Astrocyte (in vitro differentiated cells and primary cell): ENCODE data around the gene LRRIQ1. TPM values are rescaled to one million over a fixed set of nuclear protein-coding genes. Genes with fewer than 3 reads are reported as not detected.

ENCODE experiments used
- DNase-seq: peaks from one replicate; pipeline ENCODE4 v3.0.0-alpha.2; 2010; ENCODE audit warnings: low read depth
- FAIRE-seq: peaks from 2 replicates; lab custom pipeline; 2011; peaks lifted over from hg19 to GRCh38; lab: Jason Lieb, UNC
- H2AFZ ChIP-seq: 2 replicates; pipeline ENCODE4 v1.6.0; 2012; ENCODE audit warnings: low read depth, low read length, inconsistent platforms
- H3K27ac ChIP-seq: 2 replicates; pipeline ENCODE4 v1.5.1; 2011; ENCODE audit warnings: low read depth, low read length, inconsistent platforms
- H3K27me3 ChIP-seq: 2 replicates; pipeline ENCODE4 v1.6.0; 2011; ENCODE audit warnings: low read length, inconsistent platforms; ENCODE audit not compliant: insufficient read depth
- H3K36me3 ChIP-seq: 2 replicates; pipeline ENCODE4 v1.5.1; 2011; ENCODE audit warnings: low read length, inconsistent platforms; ENCODE audit not compliant: insufficient read depth
- H3K4me1 ChIP-seq: 2 replicates; pipeline ENCODE4 v1.5.1; 2011; ENCODE audit warnings: low read length, inconsistent platforms; ENCODE audit not compliant: insufficient read depth
- H3K4me2 ChIP-seq: 2 replicates; pipeline ENCODE4 v1.6.0; 2012; ENCODE audit warnings: low read length, inconsistent platforms
- H3K4me3 ChIP-seq: 2 replicates; pipeline ENCODE4 v1.5.1; 2011; ENCODE audit warnings: low read depth, mild to moderate bottlenecking, low read length, inconsistent platforms; ENCODE audit not compliant: insufficient read depth
- H3K79me2 ChIP-seq: 2 replicates; pipeline ENCODE4 v1.6.0; 2012; ENCODE audit warnings: mild to moderate bottlenecking, low read length, inconsistent platforms; ENCODE audit not compliant: insufficient read depth
- H3K9ac ChIP-seq: 2 replicates; pipeline ENCODE4 v1.6.0; 2012; ENCODE audit warnings: mild to moderate bottlenecking, low read length, inconsistent platforms
- H3K9me3 ChIP-seq: 2 replicates; pipeline ENCODE4 v1.5.1; 2012; ENCODE audit warnings: low read depth, mild to moderate bottlenecking, low read length, inconsistent platforms; ENCODE audit not compliant: insufficient read depth
- H4K20me1 ChIP-seq: 2 replicates; pipeline ENCODE4 v1.6.0; 2012; ENCODE audit warnings: low read length, inconsistent platforms; ENCODE audit not compliant: insufficient read depth
- H3K27ac Mint-ChIP-seq: one replicate; pipeline ENCODE4 v1.8.0; 2021; ENCODE audit warnings: mild to moderate bottlenecking, mixed read lengths; ENCODE audit not compliant: unreplicated experiment
- H3K27me3 Mint-ChIP-seq: one replicate; pipeline ENCODE4 v1.8.0; 2021; ENCODE audit warnings: low read depth, mixed read lengths; ENCODE audit not compliant: unreplicated experiment
- H3K36me3 Mint-ChIP-seq: one replicate; pipeline ENCODE4 v1.8.0; 2021; ENCODE audit warnings: low read depth, mixed read lengths; ENCODE audit not compliant: unreplicated experiment
- H3K4me1 Mint-ChIP-seq: one replicate; pipeline ENCODE4 v1.8.0; 2021; ENCODE audit warnings: low read depth, mixed read lengths; ENCODE audit not compliant: unreplicated experiment
- H3K4me3 Mint-ChIP-seq: one replicate; pipeline ENCODE4 v1.8.0; 2021; ENCODE audit warnings: mild to moderate bottlenecking, moderate library complexity, mixed read lengths; ENCODE audit not compliant: unreplicated experiment
- H3K9me3 Mint-ChIP-seq: one replicate; pipeline ENCODE4 v1.8.0; 2021; ENCODE audit warnings: mild to moderate bottlenecking, mixed read lengths; ENCODE audit not compliant: unreplicated experiment
- EZH2 ChIP-seq: IDR thresholded peaks from 2 replicates; pipeline ENCODE4 v1.6.1; 2012; ENCODE audit warnings: mild to moderate bottlenecking, low read length, inconsistent platforms; ENCODE audit not compliant: insufficient read depth
- total RNA-seq: library from RNA; stranded (reverse); gene quantifications from 2 replicates; pipeline ENCODE4 v1.2.1, GENCODE V29; 2021
- TF ChIP-seq, protein P1 (sequence below): IDR thresholded peaks from 2 replicates; pipeline ENCODE4 v1.5.1; 2011; ENCODE audit warnings: low read depth, mild to moderate bottlenecking, inconsistent platforms, low read length, moderate library complexity; ENCODE audit not compliant: insufficient read depth

Gene LRRIQ1
- total RNA-seq, 1 donor from 2014 or later = 1.9 TPM

DNA sequence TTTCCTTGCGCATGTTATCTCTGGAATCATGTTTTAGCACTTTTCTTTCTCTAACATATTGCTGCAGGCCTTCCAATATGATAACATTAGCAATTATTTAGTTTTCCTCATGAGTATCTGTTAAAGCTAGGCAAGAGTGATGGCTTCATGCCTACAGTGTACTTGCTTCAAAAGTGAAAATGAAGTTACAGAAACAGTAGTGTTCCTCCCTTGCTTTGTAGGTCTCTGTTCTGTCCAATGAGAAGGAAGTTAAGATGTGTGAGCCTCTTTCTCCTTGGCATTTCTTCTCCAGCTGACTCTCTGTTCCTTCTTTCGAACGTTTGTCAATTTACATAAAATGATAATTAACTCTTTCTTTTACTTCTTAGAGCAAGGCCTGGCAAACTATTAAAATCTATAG, 22.2 kb downstream of the LRRIQ1 start:
- Histone ChIP-seq H3K79me2 (no peaks in the 10 kb centered on the region), H3K27me3 (no peaks in the 10 kb centered on the region), H2AFZ (no peak overlapping the region), H3K9me3 (no peaks in the 10 kb centered on the region), H3K4me1 (no peaks in the 10 kb centered on the region), H4K20me1 (no peaks in the 10 kb centered on the region), H3K4me3 (no peak overlapping the region), H3K27ac (no peak overlapping the region), H3K36me3 (no peaks in the 10 kb centered on the region), H3K9ac (no peak overlapping the region), H3K4me2 (no peak overlapping the region)
- H3K9me3 Mint-ChIP-seq = no peaks in the 10 kb centered on the region
- TF ChIP-seq, protein P1, sequence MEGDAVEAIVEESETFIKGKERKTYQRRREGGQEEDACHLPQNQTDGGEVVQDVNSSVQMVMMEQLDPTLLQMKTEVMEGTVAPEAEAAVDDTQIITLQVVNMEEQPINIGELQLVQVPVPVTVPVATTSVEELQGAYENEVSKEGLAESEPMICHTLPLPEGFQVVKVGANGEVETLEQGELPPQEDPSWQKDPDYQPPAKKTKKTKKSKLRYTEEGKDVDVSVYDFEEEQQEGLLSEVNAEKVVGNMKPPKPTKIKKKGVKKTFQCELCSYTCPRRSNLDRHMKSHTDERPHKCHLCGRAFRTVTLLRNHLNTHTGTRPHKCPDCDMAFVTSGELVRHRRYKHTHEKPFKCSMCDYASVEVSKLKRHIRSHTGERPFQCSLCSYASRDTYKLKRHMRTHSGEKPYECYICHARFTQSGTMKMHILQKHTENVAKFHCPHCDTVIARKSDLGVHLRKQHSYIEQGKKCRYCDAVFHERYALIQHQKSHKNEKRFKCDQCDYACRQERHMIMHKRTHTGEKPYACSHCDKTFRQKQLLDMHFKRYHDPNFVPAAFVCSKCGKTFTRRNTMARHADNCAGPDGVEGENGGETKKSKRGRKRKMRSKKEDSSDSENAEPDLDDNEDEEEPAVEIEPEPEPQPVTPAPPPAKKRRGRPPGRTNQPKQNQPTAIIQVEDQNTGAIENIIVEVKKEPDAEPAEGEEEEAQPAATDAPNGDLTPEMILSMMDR = no peak
- no peak for TF ChIP-seq EZH2
- peaks cover 2% of the 10 kb centered on the region for H3K27me3 Mint-ChIP-seq
- no peak overlapping the region for H3K4me3 Mint-ChIP-seq
- no peaks in the 10 kb centered on the region for H3K36me3 Mint-ChIP-seq
- DNase-seq = no peak
- H3K27ac Mint-ChIP-seq = no peak overlapping the region
- H3K4me1 Mint-ChIP-seq = no peaks in the 10 kb centered on the region
- no peak for FAIRE-seq

DNA sequence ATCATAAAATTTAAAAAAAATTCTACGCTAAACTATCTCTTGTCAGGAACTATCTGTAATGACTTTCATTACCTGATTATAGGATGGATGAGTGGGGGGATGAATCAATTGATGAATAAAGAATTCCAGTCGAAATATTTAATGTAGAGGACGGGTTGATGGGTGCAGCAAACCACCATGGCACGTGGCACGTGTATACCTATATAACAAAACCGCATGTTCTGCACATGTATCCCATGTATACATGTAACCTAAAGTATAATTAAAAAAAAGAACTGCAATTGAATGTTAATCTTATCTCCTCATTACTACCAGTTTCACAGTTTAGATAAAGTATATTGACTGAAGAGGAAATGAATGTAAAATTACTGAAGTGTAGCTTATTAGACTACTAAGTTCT, 23.4 kb downstream of the LRRIQ1 start:
- H3K36me3 Mint-ChIP-seq = no peaks in the 10 kb centered on the region
- no peaks in the 10 kb centered on the region for H3K36me3 ChIP-seq
- H3K4me1 ChIP-seq = no peaks in the 10 kb centered on the region
- no peak overlapping the region for H3K9ac ChIP-seq
- DNase-seq = no peak
- H3K27me3 Mint-ChIP-seq = peaks cover 2% of the 10 kb centered on the region
- no peaks in the 10 kb centered on the region for H3K4me1 Mint-ChIP-seq
- no peak for FAIRE-seq
- no peak overlapping the region for H3K4me2 ChIP-seq
- no peaks in the 10 kb centered on the region for H4K20me1 ChIP-seq
- no peaks in the 10 kb centered on the region for H3K9me3 ChIP-seq
- no peak overlapping the region for H2AFZ ChIP-seq
- no peaks in the 10 kb centered on the region for H3K79me2 ChIP-seq
- H3K4me3 ChIP-seq = no peak overlapping the region
- no peak overlapping the region for H3K27ac Mint-ChIP-seq
- no peak overlapping the region for H3K4me3 Mint-ChIP-seq
- H3K27ac ChIP-seq = no peak overlapping the region
- no peaks in the 10 kb centered on the region for H3K9me3 Mint-ChIP-seq
- no peaks in the 10 kb centered on the region for H3K27me3 ChIP-seq
- TF ChIP-seq, protein P1 = no peak
- no peak for TF ChIP-seq EZH2

DNA sequence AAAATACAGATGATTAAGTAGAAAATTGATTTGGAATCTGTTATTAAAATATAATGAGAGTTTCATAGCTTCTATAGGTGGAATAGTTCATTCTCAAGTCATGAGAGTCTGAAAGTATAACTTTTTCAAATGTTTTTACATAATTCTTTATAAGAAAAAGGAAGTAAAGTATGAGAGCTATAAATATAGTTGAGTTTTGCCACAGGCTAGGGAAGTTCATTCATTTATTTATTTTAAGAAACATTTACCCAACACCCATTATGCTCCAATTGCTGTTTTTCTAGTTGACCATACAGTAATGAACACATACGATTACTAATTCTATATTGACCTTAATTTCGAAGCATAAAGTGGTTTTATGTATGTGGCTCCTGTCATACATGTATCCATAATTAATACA, 24.8 kb downstream of the LRRIQ1 start:
- no peak overlapping the region for H3K9ac ChIP-seq
- no peaks in the 10 kb centered on the region for H3K27me3 ChIP-seq
- DNase-seq = no peak
- H3K27ac ChIP-seq = no peak overlapping the region
- FAIRE-seq = no peak
- H3K79me2 ChIP-seq = no peaks in the 10 kb centered on the region
- no peak overlapping the region for H3K4me3 ChIP-seq
- Mint-ChIP-seq H3K36me3 (no peaks in the 10 kb centered on the region), H3K9me3 (no peaks in the 10 kb centered on the region), H3K27me3 (peaks cover 2% of the 10 kb centered on the region), H3K4me1 (no peaks in the 10 kb centered on the region), H3K27ac (no peak overlapping the region), H3K4me3 (no peak overlapping the region)
- no peaks in the 10 kb centered on the region for H3K9me3 ChIP-seq
- no peak overlapping the region for H2AFZ ChIP-seq
- no peaks in the 10 kb centered on the region for H4K20me1 ChIP-seq
- H3K36me3 ChIP-seq = no peaks in the 10 kb centered on the region
- H3K4me2 ChIP-seq = no peak overlapping the region
- TF ChIP-seq, protein P1 = no peak
- TF ChIP-seq EZH2 = no peak
- H3K4me1 ChIP-seq = no peaks in the 10 kb centered on the region
